ENCODE measurements around the gene KLHL34. TPM values are rescaled to one million over a fixed set of nuclear protein-coding genes. Genes with fewer than 3 reads are reported as not detected.

KLHL34 gene
- total RNA-seq (2016; rRNA removed; fragmentation: Illumina TruSeq; extraction: Trizol) (not detected in 2 replicates), polyA plus RNA-seq (2011; rRNA removed) (not detected in 2 replicates), polyA minus RNA-seq (2011; rRNA and poly(A)+ RNA removed; ENCODE audit: low replicate concordance) (not detected in 2 replicates), Bru-seq, nascent RNA (not detected), BruChase-seq, experiment 1, labeled RNA remaining after a 6-hour chase (not detected), BruChase-seq, experiment 2, labeled RNA remaining after a 2-hour chase (not detected)
- total RNA-seq (2016; cell fraction: cytosol; rRNA removed; fragmentation: Illumina TruSeq; extraction: Trizol; ENCODE audit: low read depth): not detected in 2 replicates
- total RNA-seq (2016; cell fraction: insoluble cytoplasmic fraction; rRNA removed; fragmentation: Illumina TruSeq; extraction: Trizol): not detected in 2 replicates
- total RNA-seq (2016; cell fraction: membrane; rRNA removed; fragmentation: Illumina TruSeq; extraction: Trizol): not detected in 2 replicates
- total RNA-seq (2016; cell fraction: nucleus; rRNA removed; fragmentation: Illumina TruSeq; extraction: Trizol): not detected in 2 replicates
- not detected in 2 replicates for polyA plus RNA-seq (2011; cell fraction: cytosol; rRNA removed)
- polyA plus RNA-seq (2011; cell fraction: nucleus; rRNA removed): not detected in 2 replicates
- polyA plus RNA-seq (2012): not detected in 2 replicates
- not detected in 2 replicates for polyA plus RNA-seq (2016; cell fraction: cytosol; fragmentation: Illumina TruSeq; extraction: Trizol; ENCODE audit: low read depth)
- not detected in 2 replicates for polyA plus RNA-seq (2016; cell fraction: insoluble cytoplasmic fraction; fragmentation: Illumina TruSeq; extraction: Trizol; ENCODE audit: low read depth)
- polyA plus RNA-seq (2016; cell fraction: membrane; fragmentation: Illumina TruSeq; extraction: Trizol; ENCODE audit: low read depth): not detected in 2 replicates
- polyA plus RNA-seq (2016; cell fraction: nucleus; fragmentation: Illumina TruSeq; extraction: Trizol; ENCODE audit: insufficient read depth, low read depth): not detected in 2 replicates
- polyA minus RNA-seq (2011; cell fraction: cytosol; rRNA and poly(A)+ RNA removed): not detected in 2 replicates
- not detected in 2 replicates for polyA minus RNA-seq (2011; cell fraction: nucleus; rRNA and poly(A)+ RNA removed)
- long read RNA-seq, experiment 1: 0 reads
- long read RNA-seq, experiment 2: 0 reads

- no peak for ATAC-seq
- H3K79me2 ChIP-seq (ENCODE audit: insufficient read depth, low read length): no peaks in the 10 kb centered on the region
- no peak within 1 kb of the TSS for H3K9ac ChIP-seq (ENCODE audit: insufficient read depth, low read depth, low read length)
- H3K4me3 ChIP-seq (replicated peaks in 1 of 3; ENCODE audit: insufficient read depth in 1 of 3, low read depth in 2 of 3, low read length in 3 of 3): no peak within 1 kb of the TSS
- no CpG with 5 or more reads among the region's 60 CpGs for whole genome bisulfite sequencing (ENCODE audit: low lambda C conversion rate)
- CTCF ChIA-PET (ENCODE audit: low intra/inter-chr PET ratio, low total read pairs): no interaction called here
- in situ Hi-C loops (cut with HindIII; ENCODE audit: extremely low pct_ligation_motif_present, low pct_unique_long_range_greater_than_20kb) (no loop called here), intact Hi-C loops (cut with micrococcal nuclease; ENCODE audit: unreplicated experiment) (no loop called here)
- FAIRE-seq: no peak
- no peaks in the 10 kb centered on the region for H3K9me3 ChIP-seq (ENCODE audit: low read length)
- H3K4me2 ChIP-seq (ENCODE audit: low read depth, low read length): no peak within 1 kb of the TSS
- no peak within 1 kb of the TSS for H2AFZ ChIP-seq (ENCODE audit: low read length)
- no TSS peak for BruUV-seq (replicated peaks)
- H3K36me3 ChIP-seq (replicated peaks in 1 of 2; ENCODE audit: control insufficient read depth in 1 of 2, insufficient read depth in 2 of 2, low read length in 2 of 2): no peaks in the 10 kb centered on the region
- H3K27me3 ChIP-seq (ENCODE audit: control insufficient read depth in 1 of 2, insufficient read depth in 2 of 2, low read length in 2 of 2): no peaks in the 10 kb centered on the region; a peak in 1 of 5 replicates
- no peaks in the 10 kb centered on the region for H4K20me1 ChIP-seq (ENCODE audit: insufficient read depth, low read length)
- H3K27ac ChIP-seq (ENCODE audit: extremely low read length, insufficient read depth, low read length): no peak within 1 kb of the TSS
- POLR2A ChIA-PET: no interaction called here
- no peak for DNase-seq (ENCODE audit: low spot score)
- H3K4me1 ChIP-seq (ENCODE audit: insufficient read depth, low read length): no peaks in the 10 kb centered on the region
- TF ChIP-seq KAT7 (CRISPR knock-in tag; IDR thresholded peaks at IDR 0.05; ENCODE audit: borderline replicate concordance) (no peak), ZBED4 (CRISPR knock-in tag; IDR thresholded peaks at IDR 0.05; ENCODE audit: borderline replicate concordance) (no peak), ZBTB1 (CRISPR knock-in tag; IDR thresholded peaks at IDR 0.05; ENCODE audit: borderline replicate concordance) (no peak), RFX3 (CRISPR knock-in tag; IDR thresholded peaks at IDR 0.05) (no peak), ZNF704 (CRISPR knock-in tag; IDR thresholded peaks at IDR 0.05; ENCODE audit: borderline replicate concordance) (no peak), SOX6 (IDR thresholded peaks at IDR 0.05) (no peak), SOX6 (CRISPR knock-in tag; IDR thresholded peaks at IDR 0.05) (no peak), RBM39 (IDR thresholded peaks at IDR 0.05; ENCODE audit: low read depth, low read length, poor library complexity, severe bottlenecking) (no peak), SNAPC5 (CRISPR knock-in tag; IDR thresholded peaks at IDR 0.05; ENCODE audit: borderline replicate concordance) (no peak), ARID5B (CRISPR knock-in tag; IDR thresholded peaks at IDR 0.05) (no peak)
Measured at GRCh38 chrX:21658152-21658737, at the start of gene KLHL34. Gene KLHL34, minus strand, starts transcription at chrX:21658330. Its CDS starts 542 bp downstream, at chrX:21657788.

Data from HepG2 (cell line).